ENCODE data around the gene DUSP7. TPM values are rescaled to one million over a fixed set of nuclear protein-coding genes. Genes with fewer than 3 reads are reported as not detected.

DUSP7 gene
- total RNA-seq, 2 donors from 2014 or later, result 7.4 to 9.1 TPM

DNA sequence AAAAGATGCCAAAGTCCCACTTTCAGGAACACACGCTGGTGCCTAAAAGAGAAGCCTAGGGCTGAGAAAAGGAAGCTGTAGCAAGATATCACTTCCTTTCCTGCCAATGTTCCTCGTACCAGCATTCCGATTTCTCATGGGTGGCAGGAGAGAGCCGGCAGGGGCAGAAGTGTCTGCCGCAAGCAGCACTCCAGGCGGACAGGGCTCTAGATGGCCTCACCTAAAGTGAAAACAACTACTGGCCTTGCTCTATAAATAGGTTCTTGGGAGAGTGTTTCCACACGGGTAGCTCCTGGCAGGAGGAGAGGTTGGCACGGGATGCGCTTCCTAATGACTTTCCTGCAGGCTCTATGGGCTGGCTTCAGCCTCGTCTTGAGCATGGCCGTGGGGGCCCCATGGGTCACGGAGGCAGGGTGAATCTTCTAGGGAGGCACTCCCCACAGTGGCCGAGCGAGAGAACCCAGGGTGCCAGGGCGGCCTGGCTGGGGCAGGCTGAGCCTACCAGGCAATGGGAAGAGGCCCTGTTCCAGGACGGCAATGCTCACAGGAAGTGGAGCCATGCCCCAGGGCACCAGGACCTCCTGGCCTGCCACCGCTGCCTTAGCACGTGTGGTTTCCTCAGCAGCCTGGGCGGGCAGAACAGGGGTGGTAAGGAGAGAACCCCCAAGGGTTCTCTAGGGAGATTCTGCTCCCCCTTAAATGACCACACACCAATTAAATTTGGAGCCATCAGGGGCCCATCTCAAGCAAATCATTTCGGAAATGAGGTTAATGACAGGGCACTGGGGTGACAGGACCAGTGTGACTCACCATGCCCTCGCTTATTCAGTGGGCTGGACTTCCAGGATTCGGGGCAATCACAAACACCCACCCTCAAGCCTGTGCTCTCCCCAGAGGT is 14.6 kb upstream of the DUSP7 start:
- DNase-seq (no peak), ATAC-seq (no peak)
- intact Hi-C loops (cut with DNase I, micrococcal nuclease), result no loop called here

DNA sequence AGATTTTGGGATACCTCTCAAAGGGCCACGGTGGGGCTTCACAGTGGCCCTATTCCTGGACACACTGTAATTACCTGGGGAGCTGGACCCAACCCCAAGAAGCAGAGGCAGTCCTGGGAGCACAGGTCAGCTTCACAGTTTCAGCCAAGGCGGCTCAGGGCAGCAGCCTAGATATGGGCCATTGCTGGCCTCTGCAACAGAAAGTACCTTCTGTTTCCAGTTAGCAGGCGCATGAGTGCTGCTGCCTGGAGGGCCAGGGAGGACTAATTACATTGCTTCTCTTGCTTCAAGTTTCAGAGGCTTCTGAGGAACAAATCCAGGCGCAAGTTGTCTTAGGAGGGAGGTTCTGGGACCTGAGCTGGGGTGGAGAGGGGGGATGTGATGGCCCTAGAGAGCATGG is 13.5 kb upstream of the DUSP7 start:
- DNase-seq, result no peak
- intact Hi-C loops (cut with DNase I, micrococcal nuclease), result no loop called here
- no peak for ATAC-seq

DNA sequence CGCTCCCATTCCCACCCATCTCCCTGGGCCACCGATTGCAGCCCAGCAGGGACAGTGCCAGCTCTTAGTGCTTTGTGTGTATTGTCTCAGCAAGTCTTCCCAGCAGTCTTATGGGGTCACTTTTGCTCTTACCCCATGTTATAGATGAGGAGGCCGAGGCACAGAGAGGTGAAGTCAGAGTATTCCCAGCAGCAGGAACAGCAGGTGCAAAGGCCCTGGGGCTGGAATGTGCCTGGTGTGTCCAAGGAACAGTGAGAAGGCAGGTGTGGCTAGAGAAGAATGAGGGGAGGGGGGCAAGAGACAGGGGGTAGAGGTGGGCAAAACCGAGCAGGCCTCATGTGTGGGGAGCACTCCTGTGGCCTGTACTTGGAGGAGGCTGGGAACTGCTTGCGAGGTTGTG is 12.8 kb upstream of the DUSP7 start:
- DNase-seq (no peak), ATAC-seq (no peak)
- intact Hi-C loops (cut with DNase I, micrococcal nuclease), result no loop called here

DNA sequence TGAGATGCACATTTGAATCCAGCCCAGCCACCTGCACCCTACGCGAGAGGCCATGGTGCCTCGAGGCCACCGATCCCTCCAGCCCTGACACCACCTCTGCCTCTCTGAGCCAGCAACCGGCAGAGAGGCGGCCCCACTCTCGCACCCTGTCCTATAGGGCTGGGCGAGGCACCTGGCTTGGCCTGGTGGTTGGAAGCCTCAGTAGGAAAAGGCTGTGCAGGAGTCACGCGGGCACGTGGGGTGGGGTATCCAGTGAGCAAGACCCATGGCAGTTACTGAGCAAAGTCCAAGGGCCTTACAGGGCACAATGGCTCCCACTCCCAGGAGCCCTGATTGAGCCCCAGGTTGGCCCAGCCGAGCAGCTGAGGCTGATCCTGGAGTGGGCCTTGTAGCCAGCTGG is 12.4 kb upstream of the DUSP7 start:
- DNase-seq, result peak in 1 of 2 donors; percentile 26
- intact Hi-C loops (cut with DNase I, micrococcal nuclease), result no loop called here
- peak; percentile 80 for ATAC-seq

DNA sequence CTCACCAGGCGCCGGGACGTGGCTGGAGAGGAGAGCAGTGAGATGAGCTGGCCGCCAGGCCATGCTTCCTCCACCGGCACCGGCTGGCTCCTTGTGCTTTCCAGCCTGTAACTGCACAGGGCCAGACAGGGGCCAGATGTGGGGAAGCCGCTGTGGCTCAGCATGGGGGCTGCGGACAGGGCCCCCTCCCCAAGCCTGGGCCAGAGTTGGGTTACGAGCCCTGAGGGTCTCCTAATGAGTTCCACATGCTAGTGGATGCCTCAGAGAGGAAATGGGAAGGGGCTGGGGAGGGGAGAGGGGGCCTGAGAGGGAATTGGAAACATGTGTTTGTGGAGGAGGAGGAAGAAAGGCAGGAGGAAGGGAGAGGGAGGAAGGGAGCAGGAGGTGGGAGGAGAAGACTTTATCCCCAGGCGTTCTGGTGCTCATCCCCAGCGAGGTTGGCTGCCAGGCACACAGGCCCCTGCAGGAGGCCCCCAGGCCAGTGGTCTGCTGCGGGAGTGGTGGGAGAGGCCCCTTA is 11.7 kb upstream of the DUSP7 start:
- DNase-seq (no peak), ATAC-seq (no peak)
- intact Hi-C loops (cut with DNase I, micrococcal nuclease), result no loop called here

DNA sequence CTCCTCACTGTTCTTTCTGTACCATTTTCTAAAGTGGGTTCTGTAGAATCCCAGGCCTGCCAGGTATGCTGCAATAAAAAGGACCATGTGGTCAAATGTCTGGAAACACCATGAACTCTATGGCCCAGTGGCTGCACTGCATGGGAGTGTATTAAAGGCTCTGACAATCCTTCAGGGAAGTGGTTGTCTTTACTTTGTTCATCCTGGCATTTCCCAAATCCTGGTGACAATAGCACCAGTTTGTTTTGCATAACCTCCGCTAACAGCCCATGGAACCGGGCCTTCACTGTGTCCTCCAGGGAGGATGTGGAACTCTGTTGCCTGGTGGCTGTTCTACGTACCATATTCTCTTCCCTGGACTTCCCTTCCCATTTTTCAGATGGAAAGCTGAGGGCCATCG is 11.2 kb upstream of the DUSP7 start:
- no peak for ATAC-seq
- DNase-seq, result no peak
- intact Hi-C loops (cut with DNase I, micrococcal nuclease), result no loop called here

DNA sequence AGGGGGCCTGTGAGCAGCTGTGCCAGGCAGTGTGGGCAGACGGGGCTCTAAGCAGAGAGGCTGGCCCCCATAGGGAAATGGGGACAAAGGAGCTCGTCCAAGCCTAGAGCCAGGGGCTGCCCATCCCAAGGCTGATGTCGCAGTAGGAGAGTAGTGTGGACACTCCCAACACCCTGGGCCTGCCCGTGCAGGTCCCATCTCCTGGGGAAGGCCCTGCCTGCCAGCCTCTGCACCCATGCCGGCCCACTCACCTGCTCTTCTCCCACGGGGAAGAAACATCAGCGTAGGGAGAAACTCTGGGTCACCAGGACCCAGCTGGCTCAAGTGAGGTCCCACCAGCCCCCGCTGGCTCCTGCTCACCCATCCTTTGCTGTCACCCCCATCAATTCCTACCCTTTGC is 10.7 kb upstream of the DUSP7 start:
- intact Hi-C loops (cut with DNase I, micrococcal nuclease), result no loop called here
- no peak for ATAC-seq
- no peak for DNase-seq

DNA sequence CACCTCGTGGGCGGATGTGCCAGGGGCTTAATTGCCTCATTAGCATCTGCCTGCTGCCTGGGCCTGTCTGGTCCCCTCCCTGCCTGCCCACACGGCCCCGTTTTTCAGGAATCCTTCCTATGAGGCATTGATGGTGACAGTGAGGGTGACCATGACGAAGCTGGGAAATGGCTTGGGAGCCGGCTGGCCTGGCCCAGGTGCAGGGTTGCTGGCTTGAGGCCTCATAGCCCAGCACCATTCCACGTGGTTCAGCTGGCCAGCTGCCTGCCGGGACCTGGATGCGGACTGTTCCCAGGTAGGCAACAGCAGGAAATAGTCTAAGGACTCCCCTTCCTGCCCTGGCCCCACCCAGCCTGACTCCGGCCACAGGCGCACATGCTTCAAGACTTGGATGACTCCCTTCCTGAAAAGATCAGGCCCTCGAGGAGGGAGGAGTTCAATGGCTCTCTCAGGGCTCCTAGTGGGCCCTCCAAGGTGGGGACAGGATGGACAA is 8.9 kb upstream of the DUSP7 start:
- DNase-seq (peak; percentile 41 to 46), ATAC-seq (peak; percentile 73)
- intact Hi-C loops (cut with DNase I, micrococcal nuclease), result no loop called here

DNA sequence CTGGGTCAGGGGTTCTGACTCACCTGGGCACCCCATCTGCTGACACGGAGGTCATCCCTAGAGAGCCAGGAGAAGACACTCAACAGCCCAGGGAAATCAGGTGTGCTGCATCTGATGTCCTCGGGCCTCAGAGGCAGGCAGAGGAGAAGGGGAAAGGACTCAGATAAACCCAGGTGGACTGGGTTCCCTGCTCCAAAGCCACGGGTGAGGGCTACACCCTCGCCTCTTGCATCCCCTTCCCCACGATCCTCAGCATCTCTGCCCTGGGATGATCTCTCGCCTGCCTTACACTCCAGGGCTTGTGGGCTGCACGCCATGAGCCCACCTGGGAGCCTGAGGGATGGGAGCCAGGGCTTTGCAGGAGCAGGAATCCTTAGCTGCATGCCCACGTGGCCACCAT is 8.2 kb upstream of the DUSP7 start:
- DNase-seq (no peak), ATAC-seq (no peak)
- intact Hi-C loops (cut with DNase I, micrococcal nuclease), result no loop called here

DNA sequence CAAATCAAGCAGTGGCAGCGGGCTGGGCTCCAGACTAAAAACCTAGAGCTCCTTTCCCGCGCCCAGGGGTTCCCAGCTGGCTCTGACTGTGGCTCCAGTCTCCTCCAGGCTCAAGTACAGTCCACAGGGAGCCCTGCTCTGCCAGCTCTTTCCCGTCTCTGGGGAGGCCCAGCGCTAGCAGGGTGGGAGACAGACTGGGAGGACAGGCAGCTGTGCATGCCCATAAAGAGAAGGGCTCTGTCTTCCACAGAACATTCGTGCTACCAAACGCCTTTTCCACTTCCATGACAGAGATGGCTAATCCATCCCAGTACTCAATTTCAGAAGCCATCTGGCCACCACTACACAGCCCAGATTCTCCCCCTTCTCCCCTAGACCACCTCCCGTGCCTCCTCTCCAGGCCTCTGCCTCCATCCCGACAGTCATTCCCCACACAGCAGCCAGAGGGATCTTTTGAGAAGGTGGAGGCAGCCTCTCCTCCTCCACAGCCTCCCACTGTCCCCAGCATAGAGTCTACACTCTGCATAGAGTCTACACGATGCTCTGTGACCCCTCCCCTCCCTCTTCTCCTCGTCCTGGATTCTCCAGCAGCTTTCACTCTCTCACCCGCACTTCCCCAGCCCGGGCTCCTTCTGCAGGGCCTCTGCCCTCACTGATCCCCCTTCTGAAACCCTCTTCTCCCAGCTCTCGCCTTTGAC is 6.8 kb upstream of the DUSP7 start:
- DNase-seq, result no peak
- ATAC-seq, result no peak
- intact Hi-C loops (cut with DNase I, micrococcal nuclease), result no loop called here

DNA sequence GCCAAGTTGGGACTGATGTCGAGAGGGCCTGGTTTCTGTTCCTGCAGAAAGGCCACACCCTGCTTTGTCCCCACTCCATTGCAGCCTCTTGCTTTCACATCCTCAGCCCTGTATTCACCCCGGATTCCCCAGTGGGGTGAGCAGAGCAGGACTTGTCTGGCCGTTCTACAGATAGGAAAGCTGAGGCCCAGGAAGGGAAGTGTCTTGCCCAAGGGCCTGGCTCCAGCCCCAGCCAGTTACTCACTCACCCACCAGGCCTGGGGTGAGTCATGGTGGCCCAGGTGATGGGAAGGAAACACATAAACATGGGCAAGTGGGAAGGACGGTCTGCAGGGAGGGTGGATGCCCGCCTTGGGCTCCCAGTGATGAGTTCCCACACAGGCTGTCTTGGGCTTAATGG is 6.1 kb upstream of the DUSP7 start:
- ATAC-seq, result no peak
- intact Hi-C loops (cut with DNase I, micrococcal nuclease), result no loop called here
- no peak for DNase-seq

DNA sequence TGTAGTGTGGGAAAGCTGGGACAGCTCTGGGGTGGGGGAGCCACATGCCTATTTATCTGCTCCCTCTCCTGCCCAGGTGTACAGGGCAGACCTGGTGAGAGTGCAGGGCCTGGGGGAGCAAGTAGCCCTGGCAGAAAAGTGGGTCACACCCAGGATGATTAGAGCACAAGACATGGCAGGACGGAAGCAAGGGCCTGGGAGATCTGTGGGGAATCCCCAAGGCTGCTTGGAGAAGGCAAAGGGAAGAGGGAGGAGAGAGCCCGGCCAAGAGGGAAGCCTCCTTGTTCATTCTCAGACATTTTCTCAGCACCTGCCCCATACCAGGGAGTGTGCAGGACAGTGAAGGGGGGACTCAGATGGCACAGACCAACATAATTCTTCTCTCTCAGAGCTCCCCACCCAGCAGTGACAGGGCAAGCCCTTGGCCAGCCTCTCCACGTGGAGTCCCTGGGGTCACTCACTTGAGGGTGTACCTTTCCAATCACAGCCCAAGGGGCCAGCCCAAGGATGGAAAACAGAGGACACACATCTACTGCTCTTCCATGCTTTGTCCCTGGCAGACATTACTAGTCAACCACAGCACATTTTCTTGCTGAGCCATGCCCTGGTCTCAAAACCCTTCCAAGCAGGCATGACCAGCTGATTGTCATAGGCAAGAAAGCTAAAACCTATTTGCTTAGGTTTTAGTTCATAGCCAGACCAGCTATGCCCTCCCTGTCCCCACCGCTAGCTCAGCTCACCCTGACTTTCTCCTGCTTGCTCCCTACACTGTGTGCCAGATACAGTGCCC is 4.9 kb upstream of the DUSP7 start:
- DNase-seq, result no peak
- ATAC-seq, result no peak
- intact Hi-C loops (cut with DNase I, micrococcal nuclease), result no loop called here

DNA sequence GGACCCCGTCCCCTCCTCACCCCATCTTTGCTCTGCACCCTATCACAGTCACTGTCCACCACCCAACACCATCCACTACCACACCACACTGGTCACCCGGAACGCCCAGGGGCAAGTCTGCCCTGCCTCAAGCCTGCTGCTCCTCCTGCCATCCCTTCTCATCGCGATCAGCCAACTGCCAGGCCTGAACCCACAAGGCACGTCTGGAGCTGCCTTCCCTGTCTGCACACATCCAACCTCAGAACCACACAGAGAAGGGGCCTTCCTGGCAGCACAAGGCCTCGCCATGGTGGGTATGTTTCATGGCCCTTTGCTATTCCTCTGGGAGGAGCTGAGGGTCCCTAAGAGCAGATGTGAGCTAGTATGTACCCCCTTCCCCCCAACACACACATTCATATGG is 3.4 kb upstream of the DUSP7 start:
- no peak for DNase-seq
- ATAC-seq, result no peak
- intact Hi-C loops (cut with DNase I, micrococcal nuclease), result no loop called here

DNA sequence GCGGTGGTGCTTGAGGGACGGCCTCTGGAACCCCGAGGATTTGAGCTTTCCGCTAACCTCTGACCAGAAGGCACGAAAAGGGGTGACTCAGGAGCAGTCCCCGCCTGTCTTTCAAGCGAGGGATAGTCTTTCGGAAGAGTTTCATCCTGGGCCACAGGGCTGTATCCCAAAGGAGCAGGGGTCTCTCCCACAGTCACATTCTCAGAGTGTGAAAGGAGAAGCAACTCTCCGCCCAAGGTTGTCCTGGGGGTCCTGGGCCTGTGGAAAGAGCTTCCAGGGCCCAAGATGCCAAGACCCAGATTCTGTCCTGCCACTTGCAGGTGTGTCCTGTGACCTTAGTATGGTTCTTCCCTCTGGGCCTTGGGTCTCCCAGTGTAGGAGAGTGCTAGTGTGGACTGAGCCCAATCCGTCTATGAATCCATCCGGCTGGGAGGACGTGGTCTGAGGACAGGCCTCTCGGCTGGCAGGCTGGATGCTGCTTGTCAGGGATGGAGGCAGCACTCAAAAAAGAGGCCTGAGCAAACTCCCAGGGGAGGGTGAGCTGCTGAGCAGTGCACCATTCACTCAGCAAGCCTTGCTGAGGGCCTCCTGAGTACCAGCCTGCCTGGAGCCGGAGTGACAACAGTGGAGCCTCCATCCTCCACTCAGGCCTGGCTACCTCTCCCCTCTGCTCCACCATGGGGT is 1.6 kb upstream of the DUSP7 start:
- intact Hi-C loops (cut with DNase I, micrococcal nuclease), result no loop called here
- ATAC-seq, result no peak
- DNase-seq, result peak in 1 of 2 donors; percentile 27

DNA sequence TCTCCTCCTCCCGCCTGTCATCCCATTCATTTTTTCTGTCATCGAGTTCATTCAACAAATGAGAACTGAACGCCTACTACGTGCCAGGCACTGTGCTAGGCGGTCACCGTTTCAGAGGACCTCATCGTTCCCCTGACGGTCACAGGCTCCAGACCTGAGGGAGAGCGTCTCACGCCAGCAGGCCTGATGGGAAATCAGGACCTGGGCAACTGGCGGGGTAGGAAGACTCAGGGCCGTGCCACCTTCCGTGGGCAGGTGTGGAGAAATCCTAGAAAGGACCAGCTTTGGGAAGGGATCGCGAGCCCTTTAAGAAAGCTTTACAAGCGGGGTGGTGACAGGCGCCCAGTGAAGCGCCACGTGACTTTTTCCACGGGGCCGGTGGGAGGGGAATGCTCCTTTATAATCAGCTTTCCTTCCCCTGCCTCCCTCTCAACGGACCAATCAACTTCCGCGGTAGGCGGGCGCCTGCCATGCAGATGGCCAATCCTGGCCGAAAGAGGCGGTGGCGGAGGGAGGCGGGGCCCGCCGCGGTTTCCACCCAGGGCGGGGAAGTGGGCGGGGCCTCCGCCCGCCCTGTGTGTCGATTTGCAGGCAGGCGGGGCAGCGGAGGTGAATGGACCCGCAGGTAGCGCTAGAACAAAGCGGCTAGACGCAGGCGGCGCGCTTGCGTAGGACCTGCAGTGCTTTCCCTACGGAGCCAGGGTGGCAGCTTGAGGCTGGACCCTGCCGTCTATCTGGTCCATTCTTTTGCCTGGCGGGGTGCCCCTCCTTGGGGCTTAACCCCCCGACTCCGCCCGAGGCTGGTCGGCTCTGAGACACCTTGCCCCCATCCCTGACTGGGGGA is 819 bp upstream of the DUSP7 start:
- intact Hi-C loops (cut with DNase I, micrococcal nuclease), result no loop called here
- ATAC-seq, result peak; percentile 87
- DNase-seq, result peak; percentile 99 to 100

DNA sequence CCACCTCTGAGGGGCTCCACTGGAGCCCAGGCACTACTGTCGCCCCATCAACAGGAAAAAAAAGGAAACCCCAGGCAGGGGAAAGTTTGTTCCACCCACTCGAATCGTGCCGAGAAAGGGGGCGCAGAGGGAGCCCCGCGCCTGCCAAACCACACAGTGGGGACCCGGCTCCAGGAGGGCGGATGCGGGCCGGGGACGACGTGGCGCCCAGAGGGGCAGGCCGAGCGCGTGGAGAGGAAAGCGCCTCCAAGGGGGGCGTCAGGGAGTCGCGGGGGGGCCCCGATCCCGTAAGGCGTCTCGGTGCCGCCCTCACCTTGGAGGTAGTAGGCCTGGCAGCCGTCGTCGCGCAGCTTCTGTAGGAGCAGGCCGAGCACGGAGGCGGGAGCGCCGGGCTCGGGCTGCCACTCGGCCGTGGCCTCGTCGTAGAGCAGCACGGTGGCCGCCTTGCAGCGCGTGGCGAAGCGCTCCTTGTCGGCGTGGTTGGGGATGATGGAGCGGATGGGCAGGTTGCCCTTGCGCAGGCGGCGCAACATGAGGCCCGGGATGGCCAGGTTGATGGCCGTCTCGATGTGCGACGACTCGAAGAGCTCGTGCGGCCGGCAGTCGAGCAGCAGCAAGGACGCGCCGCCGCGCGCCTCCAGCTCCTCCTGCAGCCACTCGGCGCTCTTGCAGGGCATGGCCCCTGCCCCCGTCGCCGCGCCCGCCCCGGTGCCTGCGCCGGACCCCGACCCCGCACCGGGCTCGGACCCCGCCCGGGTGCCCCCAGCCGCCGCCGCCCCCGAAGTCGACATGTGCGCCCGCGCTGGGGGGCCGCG is 627 bp downstream of the DUSP7 start:
- intact Hi-C loops (cut with DNase I, micrococcal nuclease), result no loop called here
- ATAC-seq, result no peak
- peak; percentile 44 to 62 for DNase-seq
